Vagina (tissue), 2 donors: ENCODE measurements around the gene BTNL9. TPM values are rescaled to one million over a fixed set of nuclear protein-coding genes. Genes with fewer than 3 reads are reported as not detected.
"Not testable (repeated sequence)": the region's sequence is repeated elsewhere in the genome, so short reads cannot be mapped to it uniquely, and the experiment has no call there.

Source experiments
- DNase-seq, 2 donors: peaks; one replicate each; pipeline ENCODE4 v3.0.0-alpha.2; 2017; ENCODE audit errors: extremely low spot score in 2 of 2
- H3K27ac ChIP-seq: fragments of 200-600 bp; sonication (generic); one replicate; pipeline ENCODE4 v1.5.1; 2019
- H3K27me3 ChIP-seq: fragments of 200-600 bp; sonication (generic); one replicate; pipeline ENCODE4 v1.5.1; 2019
- H3K36me3 ChIP-seq, 2 donors: fragments of 200-600 bp; sonication (generic); one replicate each; pipeline ENCODE4 v1.5.1; 2017 to 2019
- H3K4me1 ChIP-seq: fragments of 200-600 bp; sonication (generic); one replicate; pipeline ENCODE4 v1.5.1; 2019
- H3K4me3 ChIP-seq, 2 donors: fragments of 200-600 bp; sonication (generic); 1 replicate in 1 of 2; 2 replicates in 1 of 2; pipeline ENCODE4 v1.5.1; 2016 to 2019
- H3K9me3 ChIP-seq: fragments of 200-600 bp; sonication (generic); one replicate; pipeline ENCODE4 v1.5.1; 2019
- CTCF ChIP-seq, 3 experiments: fragments of 450-650 bp in 2 of 3; fragments of 200-600 bp in 1 of 3; sonication (generic) in 1 of 3; IDR thresholded peaks; one replicate each; pipeline ENCODE4 v1.5.1; 2017 to 2019; ENCODE audit warnings: antibody characterized with exemption in 3 of 3, mild to moderate bottlenecking in 2 of 3, moderate library complexity in 2 of 3
- POLR2A ChIP-seq, 2 donors: fragments of 450-650 bp; IDR thresholded peaks; one replicate each; pipeline ENCODE4 v1.6.1; 2017; ENCODE audit warnings: antibody characterized with exemption in 2 of 2, mild to moderate bottlenecking in 2 of 2, moderate library complexity in 2 of 2
- POLR2AphosphoS5 ChIP-seq, 2 donors: sonication (generic); formaldehyde crosslinking; IDR thresholded peaks; one replicate each; pipeline ENCODE4 v1.9.0; 2017; ENCODE audit warnings: antibody characterized with exemption in 2 of 2, mild to moderate bottlenecking in 2 of 2, low read depth in 1 of 2; ENCODE audit not compliant: insufficient read depth in 1 of 2
- intact Hi-C: fragments of 100-400 bp; cut with DNase I; formaldehyde crosslinking; loops from one replicate; pipeline ENCODE4 v1.15.1; 2023
- total RNA-seq: library from RNA; depleted of rRNA; stranded (reverse); fragments of >200 nt; gene quantifications from one replicate; pipeline ENCODE4 v1.2.3, GENCODE V29; 2016

BTNL9 gene
- total RNA-seq, 1 donor from 2014 or later, result 34.1 TPM

- no peaks in the 10 kb centered on the region for H3K4me1 ChIP-seq
- H3K9me3 ChIP-seq, result no peaks in the 10 kb centered on the region
- no peak overlapping the region for H3K27ac ChIP-seq
- DNase-seq, result peak in 1 of 2 donors; percentile 56
- TF ChIP-seq CTCF (IDR thresholded peaks at IDR 0.05) (no peak), POLR2AphosphoS5 (IDR thresholded peaks at IDR 0.05; ENCODE audit: insufficient read depth in 1 of 2, low read depth in 1 of 2) (no peak), POLR2A (IDR thresholded peaks at IDR 0.05) (no peak)
- intact Hi-C loops, result no loop called here
- no peak overlapping the region for H3K4me3 ChIP-seq
- H3K27me3 ChIP-seq, result no peaks in the 10 kb centered on the region
- H3K36me3 ChIP-seq, result no peaks in the 10 kb centered on the region
Measured at GRCh38 chr5:181044093-181044599, 4.1 kb downstream of the BTNL9 start.

GRCh38 chr5:181044662-181045305 is 4.7 kb downstream of the BTNL9 start:
- H3K4me3 ChIP-seq, result no peak overlapping the region
- H3K27ac ChIP-seq, result no peak overlapping the region
- H3K4me1 ChIP-seq, result no peaks in the 10 kb centered on the region
- no peaks in the 10 kb centered on the region for H3K9me3 ChIP-seq
- no peaks in the 10 kb centered on the region for H3K36me3 ChIP-seq
- intact Hi-C loops, result no loop called here
- TF ChIP-seq CTCF (IDR thresholded peaks at IDR 0.05) (no peak), POLR2AphosphoS5 (IDR thresholded peaks at IDR 0.05; ENCODE audit: insufficient read depth in 1 of 2, low read depth in 1 of 2) (no peak), POLR2A (IDR thresholded peaks at IDR 0.05) (no peak)
- H3K27me3 ChIP-seq, result no peaks in the 10 kb centered on the region
- DNase-seq, result peak; percentile 65 to 89

- Histone ChIP-seq H3K36me3 (no peaks in the 10 kb centered on the region), H3K27me3 (no peaks in the 10 kb centered on the region), H3K4me1 (no peaks in the 10 kb centered on the region), H3K27ac (no peak overlapping the region), H3K4me3 (no peak overlapping the region), H3K9me3 (no peaks in the 10 kb centered on the region)
- no peak for TF ChIP-seq POLR2AphosphoS5 (IDR thresholded peaks at IDR 0.05; ENCODE audit: insufficient read depth in 1 of 2, low read depth in 1 of 2)
- peak in 1 of 2 donors; percentile 37 for DNase-seq
- intact Hi-C loops, result no loop called here
Measured at GRCh38 chr5:181045316-181045715, 5.2 kb downstream of the BTNL9 start.

- intact Hi-C loops, H3K36me3 ChIP-seq, H3K27me3 ChIP-seq, H3K4me1 ChIP-seq, DNase-seq, H3K9me3 ChIP-seq, H3K4me3 ChIP-seq, H3K27ac ChIP-seq: not testable (repeated sequence)
Measured at GRCh38 chr5:181045857-181046256, 5.8 kb downstream of the BTNL9 start.

GRCh38 chr5:181047288-181047687 is 7.2 kb downstream of the BTNL9 start:
- Histone ChIP-seq H3K4me3 (no peak overlapping the region), H3K9me3 (no peaks in the 10 kb centered on the region), H3K36me3 (no peaks in the 10 kb centered on the region), H3K27ac (no peak overlapping the region), H3K4me1 (peaks cover 3% of the 10 kb centered on the region), H3K27me3 (no peaks in the 10 kb centered on the region)
- no peak for DNase-seq
- intact Hi-C loops, result no loop called here
- TF ChIP-seq CTCF (IDR thresholded peaks at IDR 0.05) (no peak), POLR2A (IDR thresholded peaks at IDR 0.05) (no peak), POLR2AphosphoS5 (IDR thresholded peaks at IDR 0.05; ENCODE audit: insufficient read depth in 1 of 2, low read depth in 1 of 2) (no peak)

- H3K4me3 ChIP-seq, result no peak overlapping the region
- no peak overlapping the region for H3K27ac ChIP-seq
- TF ChIP-seq CTCF (IDR thresholded peaks at IDR 0.05), result no peak
- TF ChIP-seq POLR2AphosphoS5 (IDR thresholded peaks at IDR 0.05; ENCODE audit: insufficient read depth in 1 of 2, low read depth in 1 of 2), result no peak
- TF ChIP-seq POLR2A (IDR thresholded peaks at IDR 0.05), result no peak
- peak; percentile 70 to 77 for DNase-seq
- intact Hi-C loops, result no loop called here
- no peaks in the 10 kb centered on the region for H3K9me3 ChIP-seq
- no peaks in the 10 kb centered on the region for H3K27me3 ChIP-seq
- no peaks in the 10 kb centered on the region for H3K36me3 ChIP-seq
- peaks cover 7% of the 10 kb centered on the region for H3K4me1 ChIP-seq
Measured at GRCh38 chr5:181047921-181048320, 7.9 kb downstream of the BTNL9 start.
